Cerebellar nuclear complex (tissue), 1 donor: ENCODE results near the gene MAML2.

Experiments used
- DNase-seq, 2 experiments: peaks; one replicate each; lab custom pipeline; 2025; lab: John Stamatoyannopoulos, UW

The MAML2 gene

DNA sequence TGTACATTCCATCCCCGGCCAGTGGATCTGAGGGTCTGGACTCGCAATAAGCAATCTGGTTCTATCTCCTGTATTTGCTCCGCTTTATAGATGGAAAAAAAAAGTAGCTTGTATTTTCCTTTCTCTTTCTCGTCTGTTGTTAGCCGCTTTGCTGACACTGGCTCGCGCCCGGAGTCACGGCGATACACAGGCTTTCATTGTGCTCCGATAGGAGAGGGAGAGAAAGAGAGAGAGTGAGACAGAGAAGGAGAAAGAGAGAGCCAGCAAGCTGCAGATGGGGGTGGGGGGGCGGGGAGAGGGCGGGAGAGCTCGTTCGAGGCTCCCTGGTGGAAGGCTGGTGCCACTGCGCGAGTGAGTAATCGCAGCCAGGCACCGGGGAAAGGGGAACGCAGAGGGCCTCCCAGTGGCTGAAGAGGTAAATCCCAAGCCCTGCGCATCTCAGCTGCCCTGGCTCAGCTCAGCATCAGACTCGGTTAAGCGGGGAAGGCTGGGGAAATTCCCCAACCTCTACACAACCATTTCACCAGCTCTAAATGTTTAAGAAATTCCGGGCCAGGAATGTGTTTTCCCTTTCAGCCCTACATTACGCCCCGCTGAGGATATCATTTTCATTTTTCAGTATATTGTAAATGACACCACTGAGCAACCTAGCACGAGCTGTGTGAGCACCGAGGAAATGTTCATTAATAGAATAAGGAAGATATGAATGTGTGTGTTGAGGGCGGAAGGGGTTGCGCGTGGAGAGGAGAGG, at the start of gene MAML2:
Gene MAML2 (minus strand): TSS at position 235 of the 751 bp plus-strand sequence. CDS start 1,300 bp downstream, outside the sequence.
- DNase-seq, result peak; percentile 59 to 74

DNA sequence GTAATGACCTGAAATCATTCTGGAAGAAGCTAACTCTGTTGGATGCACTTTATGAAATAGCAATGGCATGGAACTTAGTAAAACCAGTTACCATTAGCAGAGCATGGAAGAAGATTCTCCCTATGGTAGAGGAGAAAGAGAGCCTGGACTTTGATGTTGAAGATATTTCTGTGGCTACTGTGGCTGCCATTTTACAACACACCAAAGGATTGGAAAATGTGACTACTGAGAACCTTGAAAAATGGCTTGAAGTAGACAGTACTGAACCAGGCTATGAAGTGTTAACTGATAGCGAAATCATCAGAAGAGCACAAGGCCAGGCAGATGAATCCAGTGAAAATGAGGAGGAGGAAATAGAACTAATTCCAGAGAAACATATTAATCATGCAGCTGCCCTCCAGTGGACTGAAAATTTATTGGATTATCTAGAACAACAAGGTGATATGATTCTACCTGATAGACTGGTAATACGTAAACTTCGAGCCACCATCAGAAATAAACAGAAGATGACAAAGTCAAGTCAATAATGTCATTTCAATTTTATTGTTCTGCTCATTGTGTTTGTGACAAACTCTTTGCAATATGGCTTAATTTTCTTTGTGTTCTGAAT, 48.8 kb upstream of the MAML2 start:
- no peak for DNase-seq

DNA sequence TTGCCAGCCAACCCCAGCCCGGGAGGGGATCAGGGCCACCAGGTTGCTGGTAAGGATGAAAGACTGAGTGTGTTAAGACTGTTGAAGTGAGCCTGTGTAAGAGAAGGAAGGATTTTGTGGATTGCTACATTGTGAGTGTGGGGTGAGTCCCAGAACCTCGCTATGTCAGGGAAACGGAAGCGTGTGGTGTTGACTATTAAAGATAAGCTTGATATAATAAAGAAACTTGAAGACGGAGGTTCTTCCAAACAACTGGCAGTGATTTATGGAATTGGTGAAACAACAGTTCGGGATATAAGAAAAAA, 47.4 kb upstream of the MAML2 start:
- DNase-seq, result no peak

DNA sequence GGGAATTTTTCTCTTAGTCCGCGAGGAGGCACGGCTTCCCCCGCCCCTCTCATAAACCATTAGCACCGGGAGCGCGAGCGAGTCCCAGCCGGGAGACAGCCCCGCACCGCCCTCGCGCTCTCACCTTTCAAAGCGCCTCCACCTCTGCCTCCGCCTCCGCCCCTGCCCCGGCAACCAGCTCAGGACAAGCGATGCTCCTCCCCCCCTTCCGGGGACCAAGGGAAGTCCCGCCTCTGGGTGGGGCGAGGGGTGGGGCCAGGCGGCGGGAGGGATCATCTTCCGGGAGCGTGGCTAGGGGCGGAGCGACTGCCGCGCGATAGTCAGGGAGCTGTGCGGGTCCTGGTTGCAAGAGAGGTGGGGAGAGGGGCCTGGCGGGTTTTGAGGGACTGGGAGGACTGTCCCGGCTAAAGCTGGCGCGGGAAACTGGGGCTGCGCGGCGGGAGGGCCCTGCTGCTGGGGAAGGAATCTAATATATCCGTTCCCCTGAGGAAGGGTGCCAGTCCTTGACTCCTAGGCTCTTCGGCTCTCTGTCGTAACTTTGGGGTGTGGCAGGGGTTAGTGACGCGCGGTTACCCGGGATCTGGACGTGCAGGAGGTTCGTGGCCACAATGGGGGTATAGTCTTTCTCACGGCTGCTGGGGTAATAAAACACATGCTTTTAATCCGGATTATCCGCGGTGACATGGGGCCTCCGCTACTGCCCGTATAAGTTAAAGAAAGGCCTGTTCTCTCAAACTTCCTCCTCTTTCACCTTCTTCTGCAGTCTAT, 46.9 kb upstream of the MAML2 start, which contains the start of the genes CCDC82 and JRKL:
Gene CCDC82 (minus strand): TSS at position 193 of the 768 bp plus-strand sequence. CDS start 5,165 bp downstream, outside the sequence.
Gene JRKL (plus strand): TSS at position 294 of the 768 bp plus-strand sequence. CDS start 637 bp downstream, outside the sequence.
- DNase-seq, result peak; percentile 88 to 93

DNA sequence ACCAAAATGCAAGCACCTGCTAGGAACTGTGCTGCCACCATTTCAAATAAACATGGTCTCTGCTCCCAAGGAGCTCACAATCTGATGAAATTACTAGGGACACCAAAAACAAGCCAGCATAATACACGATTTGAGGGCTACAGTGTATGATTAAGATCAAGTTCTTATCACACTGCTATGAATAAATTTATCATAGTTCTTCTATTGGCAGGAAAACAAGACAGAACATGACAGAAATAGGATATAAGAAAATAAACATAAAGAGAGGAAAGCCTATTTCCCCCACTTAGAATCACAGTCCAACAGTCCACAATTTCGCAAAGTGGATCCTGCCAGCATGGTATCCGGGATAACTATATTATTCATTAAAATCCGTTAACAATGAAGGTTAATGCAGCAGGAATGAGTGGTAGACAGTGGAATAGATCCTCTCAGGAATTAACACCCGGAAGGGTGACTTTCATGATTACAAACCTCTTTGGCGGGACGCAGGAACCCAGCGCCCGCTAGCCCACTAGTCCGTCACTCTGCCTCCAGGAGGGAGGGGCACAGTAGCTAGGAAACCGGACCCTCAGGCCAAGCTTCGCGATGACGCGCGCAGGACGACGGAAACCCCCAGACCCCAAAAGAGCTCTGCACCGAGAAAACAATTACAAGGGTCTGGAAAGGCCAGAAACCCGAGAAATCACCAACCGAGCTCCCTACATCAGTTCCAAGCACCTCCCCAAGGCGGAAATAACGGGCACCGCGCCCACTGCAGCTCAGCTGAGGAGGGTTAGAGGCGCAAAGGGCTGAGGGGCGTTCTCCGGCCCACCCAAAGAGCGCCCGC, 46.1 kb upstream of the MAML2 start:
- no peak for DNase-seq

DNA sequence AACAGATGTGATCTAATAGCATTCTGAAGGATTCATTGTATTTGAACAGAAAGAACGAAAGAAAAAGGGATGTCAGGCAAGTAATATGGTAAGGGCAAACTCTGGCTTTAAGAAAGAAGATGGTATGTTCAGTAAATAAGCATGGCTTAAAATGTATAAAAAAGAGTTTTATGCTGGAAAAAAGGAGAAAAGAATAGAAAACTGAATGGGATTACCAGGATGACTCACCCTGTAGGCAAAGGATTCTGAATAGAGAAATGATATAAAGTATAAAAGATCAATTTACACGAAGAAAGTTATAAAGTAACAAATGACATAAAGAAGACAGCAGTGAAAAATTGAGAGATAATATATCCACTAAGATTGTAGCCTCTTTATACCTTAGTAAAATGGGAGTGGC, 42.2 kb upstream of the MAML2 start:
- no peak for DNase-seq

DNA sequence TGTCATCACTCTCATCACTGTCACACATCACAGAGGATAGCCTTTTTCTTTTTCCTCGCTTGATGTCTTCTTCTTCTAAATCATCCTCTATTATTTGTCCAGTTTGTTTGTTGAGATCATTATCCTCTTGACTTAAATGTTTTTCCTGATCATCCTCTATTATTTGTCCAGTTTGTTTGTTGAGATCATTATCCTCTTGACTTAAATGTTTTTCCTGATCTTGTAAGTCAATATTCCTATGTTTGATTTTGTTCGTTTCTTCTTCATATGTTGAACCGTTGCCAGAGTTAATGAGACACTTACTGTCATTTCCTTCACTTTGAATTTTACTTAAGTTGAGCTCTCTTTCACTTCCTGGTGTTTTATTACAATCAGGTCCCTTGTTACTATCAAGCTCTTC, 41.2 kb upstream of the MAML2 start:
- DNase-seq, result no peak

DNA sequence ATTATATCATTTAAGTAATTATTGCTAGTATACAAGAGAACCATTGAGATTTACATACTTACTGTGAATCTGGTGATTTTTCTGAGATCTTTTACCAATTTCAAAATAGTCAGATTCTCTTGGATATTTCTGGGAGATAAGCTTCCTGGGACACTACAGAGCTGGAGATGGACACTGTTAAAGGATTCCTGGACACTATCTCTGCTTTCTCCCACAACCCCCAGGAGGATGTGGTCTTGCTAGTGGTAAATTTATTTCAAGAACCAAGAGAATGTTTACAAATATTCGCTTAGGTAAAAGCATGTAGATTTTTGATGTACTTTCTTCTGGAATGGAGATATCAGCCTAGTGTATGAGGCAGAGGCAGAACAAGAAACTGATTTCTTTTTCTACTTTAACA, 33.8 kb upstream of the MAML2 start:
- no peak for DNase-seq

DNA sequence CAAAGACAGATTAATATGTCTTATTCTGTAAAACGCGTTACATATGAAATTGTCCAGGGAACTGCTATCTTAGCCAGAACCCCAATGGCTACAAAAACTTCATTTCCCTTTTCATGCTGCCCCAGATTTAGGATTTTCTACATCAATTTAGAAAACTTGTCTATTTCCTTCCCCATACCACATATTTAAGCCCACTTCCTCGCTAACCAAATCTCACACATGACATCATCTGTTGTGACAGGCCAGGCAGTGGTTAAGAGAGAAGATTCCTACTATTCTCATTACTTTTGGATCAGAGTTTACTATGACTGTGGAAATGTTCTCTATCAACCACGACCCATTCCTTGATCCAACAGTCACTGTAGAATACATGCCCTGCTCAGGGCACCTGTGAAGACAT, 30.8 kb upstream of the MAML2 start:
- no peak for DNase-seq

DNA sequence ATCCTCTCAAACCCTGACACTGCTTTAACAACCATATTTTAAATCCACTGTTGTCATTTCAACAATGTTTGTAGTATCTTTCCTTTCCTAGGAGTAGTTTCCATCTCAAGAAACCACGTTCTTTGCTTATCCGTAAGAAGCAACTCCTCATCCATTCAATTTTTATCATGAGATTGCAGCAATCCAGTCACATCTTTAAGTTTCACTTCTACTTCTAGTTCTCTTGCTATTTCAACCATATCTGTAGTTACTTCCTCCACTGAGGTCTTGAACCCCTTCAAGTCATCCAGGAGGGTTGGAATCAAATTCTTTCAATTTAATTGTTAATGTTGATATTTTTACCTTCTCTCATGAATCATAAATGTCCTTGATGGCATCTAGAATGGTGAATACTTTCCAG, 24.3 kb upstream of the MAML2 start:
- DNase-seq, result no peak

DNA sequence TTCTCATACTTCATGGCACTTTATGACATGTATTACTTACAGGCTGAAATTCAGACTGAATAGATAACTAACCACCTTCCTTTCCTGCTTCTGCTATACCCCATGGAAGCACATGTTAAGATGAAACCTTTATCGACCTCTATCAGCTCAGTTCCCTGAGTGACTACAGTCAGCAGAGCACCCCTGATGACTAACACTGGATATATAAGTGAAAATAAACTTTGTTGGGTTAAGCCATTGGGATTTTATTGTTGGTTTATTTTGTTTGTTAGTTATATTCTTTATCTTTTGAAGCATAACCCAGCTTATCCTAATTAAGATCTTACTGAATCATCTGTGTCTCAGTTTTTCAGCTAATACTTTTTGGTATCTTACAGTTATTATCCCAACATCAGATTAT, 23.0 kb upstream of the MAML2 start:
- DNase-seq, result no peak

DNA sequence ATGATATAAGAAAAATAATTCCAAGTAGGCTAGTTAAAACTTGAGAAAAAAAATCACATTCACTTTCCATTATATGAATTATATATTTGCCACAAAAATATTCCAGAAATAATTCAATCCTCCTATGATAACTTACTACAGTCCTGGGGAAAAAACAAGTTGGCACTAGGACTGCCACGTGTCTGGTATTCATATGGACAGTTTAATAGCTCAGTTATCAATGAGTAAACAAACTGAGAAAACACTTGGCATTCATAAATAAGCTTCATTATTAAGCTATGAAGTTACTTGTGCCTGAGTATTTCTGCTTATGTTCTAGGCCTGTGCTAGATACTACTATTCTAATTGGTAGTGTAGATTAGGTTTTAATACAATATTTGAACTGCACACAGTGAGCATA, 22.5 kb upstream of the MAML2 start:
- no peak for DNase-seq

DNA sequence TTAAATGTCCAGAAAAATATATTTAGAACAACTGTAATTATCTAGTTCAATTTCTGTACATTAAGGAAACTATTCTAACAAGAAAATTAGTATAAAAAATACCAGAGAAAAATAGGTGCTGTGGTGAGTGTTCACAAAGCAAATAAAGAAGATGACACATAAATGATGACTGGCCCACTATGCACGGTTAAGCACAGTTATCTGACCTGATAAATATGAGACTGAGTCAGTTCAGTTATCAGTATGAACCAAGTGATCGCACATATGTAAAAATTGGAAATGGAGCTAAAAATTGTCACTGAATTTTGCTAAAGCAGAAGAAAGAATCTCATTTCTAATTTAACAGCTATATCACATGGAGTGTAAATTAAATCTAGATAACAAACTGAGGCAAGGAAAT, 18.8 kb upstream of the MAML2 start:
- no peak for DNase-seq

DNA sequence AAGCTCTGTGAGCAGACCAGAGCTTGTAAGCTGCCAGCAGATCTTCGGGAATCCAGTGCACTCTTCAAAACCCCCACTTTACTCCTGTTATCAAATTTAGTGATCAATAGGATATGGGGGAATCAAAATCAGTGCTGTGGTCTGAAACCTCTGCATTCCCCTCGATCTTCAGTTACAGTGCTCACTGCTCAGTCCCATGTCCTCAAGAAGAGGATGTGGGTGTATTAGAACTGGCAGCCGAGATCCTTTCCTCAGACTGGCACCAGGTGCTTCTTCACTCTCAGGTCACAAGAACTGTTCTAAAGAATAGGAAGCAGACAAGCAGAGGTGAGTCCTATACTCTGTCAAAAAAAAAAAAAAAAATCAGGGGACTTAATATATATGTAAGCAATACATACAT, 15.3 kb upstream of the MAML2 start:
- DNase-seq, result no peak

DNA sequence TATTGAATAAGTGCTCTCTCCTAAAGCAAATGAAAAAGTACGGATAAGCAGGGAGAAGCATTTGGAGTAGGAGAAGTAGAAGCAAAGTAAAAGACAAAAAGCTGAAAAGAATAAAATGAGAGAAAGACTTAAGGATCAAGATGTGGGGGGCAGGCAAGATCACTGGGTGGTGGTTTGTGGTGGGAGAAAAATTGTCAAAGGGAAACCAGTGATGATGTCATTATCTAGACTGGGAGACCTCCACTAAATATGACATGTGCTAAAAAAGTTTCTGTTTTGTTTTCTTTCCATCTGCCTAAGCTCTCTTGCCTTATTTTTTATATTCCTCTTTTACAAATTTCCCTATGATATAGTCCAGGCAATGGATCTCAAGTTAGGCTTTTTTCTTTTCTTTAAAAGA, 14.8 kb upstream of the MAML2 start:
- DNase-seq, result no peak

DNA sequence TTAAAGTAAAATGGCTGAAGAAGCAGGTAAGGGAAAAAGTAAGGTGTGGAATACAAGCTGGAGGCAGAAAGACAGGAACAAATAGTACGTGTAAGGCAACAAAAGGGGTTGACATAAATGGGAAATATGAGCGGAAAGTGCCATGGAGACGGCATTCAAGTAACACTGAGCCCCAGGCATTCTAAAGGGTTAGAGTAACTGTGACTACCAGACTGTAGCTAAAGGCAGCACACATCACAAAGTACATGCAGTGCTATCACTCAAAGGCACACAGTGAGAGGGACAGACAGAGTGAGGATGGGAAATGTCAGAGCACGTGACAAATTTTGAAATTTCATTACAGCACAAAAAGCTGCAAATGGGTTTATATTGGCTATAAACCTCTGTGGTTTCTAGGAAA, 13.9 kb upstream of the MAML2 start:
- no peak for DNase-seq

DNA sequence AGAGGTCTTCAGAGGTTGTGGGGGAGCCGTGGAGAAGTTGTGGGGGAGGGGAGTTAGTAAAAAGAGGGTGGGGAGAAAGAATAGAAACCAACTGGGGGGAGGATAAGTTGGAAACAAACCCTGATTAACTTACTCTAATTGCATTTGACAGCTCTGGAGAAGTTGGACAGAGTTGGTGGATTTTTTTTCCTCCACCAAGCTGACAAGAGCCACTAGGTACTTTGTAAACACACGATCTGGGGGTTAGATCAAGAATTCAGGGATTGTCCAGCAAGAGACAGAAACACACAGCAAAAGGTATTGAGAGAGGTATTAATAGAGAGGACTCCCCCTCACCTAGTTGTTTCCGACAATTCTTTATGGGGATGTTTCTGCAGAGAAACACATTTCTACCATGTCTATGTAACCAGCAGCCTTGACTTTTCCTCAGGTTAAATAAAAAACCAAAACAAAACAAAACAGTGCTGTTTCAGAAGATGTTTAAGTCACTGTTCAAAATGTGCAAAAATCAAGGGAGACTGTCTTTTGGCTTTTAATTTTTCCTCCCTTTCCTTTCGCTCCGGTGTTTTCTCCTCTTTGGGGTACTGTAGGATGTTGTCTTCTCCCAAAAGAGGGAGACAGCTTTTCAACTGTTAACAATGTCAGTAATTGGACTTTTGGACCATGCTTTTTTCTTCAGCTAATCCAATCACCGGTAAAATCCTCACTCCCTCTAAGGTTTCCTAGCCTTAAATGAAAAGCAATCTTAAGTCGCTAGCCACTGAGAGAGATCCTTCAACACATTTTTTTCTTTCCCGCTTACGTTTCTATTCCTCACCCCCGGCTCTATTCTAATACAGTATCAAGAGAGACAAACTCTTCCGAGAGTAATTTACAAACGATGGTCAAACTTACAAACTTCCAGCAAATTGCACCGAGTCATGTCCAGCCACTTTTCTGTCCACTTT, 708 bp downstream of the MAML2 start:
- no peak for DNase-seq

DNA sequence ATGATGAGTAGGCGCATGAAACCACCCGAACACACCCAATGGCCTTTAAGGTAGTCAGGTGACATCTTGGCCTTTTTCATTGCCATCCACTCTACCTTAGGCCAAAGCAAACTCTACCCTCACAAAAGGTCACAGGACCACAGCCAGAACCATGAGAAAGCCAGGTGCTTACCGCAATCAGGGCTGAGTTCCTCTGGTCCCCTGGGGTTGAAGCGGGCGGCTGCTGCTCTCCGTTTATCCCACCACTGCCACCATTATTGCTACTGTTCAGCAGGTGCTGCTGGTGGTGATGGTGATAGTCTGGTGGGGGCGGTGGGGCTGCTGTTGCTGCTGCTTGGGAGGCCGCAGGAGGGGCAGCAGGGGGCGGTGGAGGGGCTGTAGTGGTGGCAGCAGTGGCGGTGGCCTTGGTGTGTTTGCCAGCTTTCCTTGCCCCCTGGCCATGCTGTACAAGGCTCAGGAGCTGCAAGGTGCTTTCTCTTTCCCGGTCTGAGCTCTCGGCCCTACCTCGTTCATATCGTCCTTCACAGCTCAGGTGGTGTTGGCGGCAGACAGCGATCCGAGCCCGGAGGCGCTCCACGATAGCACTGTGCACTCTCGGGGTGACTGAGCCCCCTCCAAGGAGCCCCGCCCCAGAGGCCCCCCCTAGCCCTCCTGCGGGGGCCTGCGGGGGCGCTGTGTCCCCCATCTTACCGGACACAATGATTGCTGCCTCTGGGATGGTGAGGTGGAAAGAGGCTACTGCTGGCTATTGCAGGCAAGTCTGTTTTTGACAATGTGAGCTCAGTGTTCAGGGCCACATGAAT, 1.6 kb downstream of the MAML2 start:
- no peak for DNase-seq

DNA sequence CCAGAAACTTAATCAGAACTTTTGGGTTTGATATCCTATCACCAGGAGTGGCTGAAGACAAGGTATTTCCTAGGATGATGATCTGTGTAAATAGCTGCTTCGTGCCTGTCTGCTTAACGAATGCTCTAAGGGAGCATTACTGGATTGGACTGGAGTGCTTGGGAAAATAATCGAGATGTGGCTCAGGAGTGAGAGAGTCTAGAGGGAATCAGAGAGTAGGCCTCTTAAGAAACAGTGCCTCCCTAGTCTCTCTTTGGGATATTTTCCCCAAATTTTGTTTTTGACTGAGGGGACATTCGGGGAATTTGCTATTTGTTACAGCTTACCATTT, 2.5 kb downstream of the MAML2 start:
- no peak for DNase-seq
